Measurements from ENCODE around the gene ARHGAP25. TPM values are rescaled to one million over a fixed set of nuclear protein-coding genes. Genes with fewer than 3 reads are reported as not detected.

ARHGAP25 gene
- polyA plus RNA-seq, 1 donor (not counting 4 experiments of a cell fraction or from before 2014, with no cell fraction given): 25.3 TPM

GRCh38 chr2:68700560-68700959 is 34.1 kb upstream of the ARHGAP25 start:
- TF ChIP-seq EZH2 (IDR thresholded peaks at IDR 0.05; ENCODE audit: low read length): no peak
- TF ChIP-seq, protein P1, sequence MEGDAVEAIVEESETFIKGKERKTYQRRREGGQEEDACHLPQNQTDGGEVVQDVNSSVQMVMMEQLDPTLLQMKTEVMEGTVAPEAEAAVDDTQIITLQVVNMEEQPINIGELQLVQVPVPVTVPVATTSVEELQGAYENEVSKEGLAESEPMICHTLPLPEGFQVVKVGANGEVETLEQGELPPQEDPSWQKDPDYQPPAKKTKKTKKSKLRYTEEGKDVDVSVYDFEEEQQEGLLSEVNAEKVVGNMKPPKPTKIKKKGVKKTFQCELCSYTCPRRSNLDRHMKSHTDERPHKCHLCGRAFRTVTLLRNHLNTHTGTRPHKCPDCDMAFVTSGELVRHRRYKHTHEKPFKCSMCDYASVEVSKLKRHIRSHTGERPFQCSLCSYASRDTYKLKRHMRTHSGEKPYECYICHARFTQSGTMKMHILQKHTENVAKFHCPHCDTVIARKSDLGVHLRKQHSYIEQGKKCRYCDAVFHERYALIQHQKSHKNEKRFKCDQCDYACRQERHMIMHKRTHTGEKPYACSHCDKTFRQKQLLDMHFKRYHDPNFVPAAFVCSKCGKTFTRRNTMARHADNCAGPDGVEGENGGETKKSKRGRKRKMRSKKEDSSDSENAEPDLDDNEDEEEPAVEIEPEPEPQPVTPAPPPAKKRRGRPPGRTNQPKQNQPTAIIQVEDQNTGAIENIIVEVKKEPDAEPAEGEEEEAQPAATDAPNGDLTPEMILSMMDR (optimal IDR thresholded peaks at IDR 0.05 in 1 of 3, IDR thresholded peaks at IDR 0.05 in 1 of 3, conservative IDR thresholded peaks at IDR 0.05 in 1 of 3; ENCODE audit: extremely low read depth in 1 of 3, insufficient read depth in 2 of 3, low read length in 3 of 3): no peak
- H2AFZ ChIP-seq (ENCODE audit: control insufficient read depth, low read length): no peak overlapping the region
- no peaks in the 10 kb centered on the region for H3K4me1 ChIP-seq (ENCODE audit: control insufficient read depth, extremely low read depth, insufficient read depth, low read length)
- DNase-seq (ENCODE audit: low read depth, low spot score): no peak
- no peak overlapping the region for H3K4me3 ChIP-seq (ENCODE audit: control insufficient read depth in 2 of 3, extremely low read depth in 1 of 3, insufficient read depth in 2 of 3, low read depth in 1 of 3, low read length in 3 of 3)
- H3K9me1 ChIP-seq (ENCODE audit: control insufficient read depth, extremely low read depth, insufficient read depth, low read length): no peaks in the 10 kb centered on the region
- no peak overlapping the region for H3K9ac ChIP-seq (ENCODE audit: control insufficient read depth, extremely low read depth, insufficient read depth, low read length)
- H3K36me3 ChIP-seq (ENCODE audit: control insufficient read depth in 2 of 2, extremely low read depth in 1 of 2, insufficient read depth in 2 of 2, low read length in 2 of 2): no peaks in the 10 kb centered on the region
- no peak for FAIRE-seq
- H3K79me2 ChIP-seq (ENCODE audit: control insufficient read depth, insufficient read depth, low read length): no peaks in the 10 kb centered on the region
- no peaks in the 10 kb centered on the region for H3K27me3 ChIP-seq (ENCODE audit: control insufficient read depth, extremely low read depth, insufficient read depth, low read length)
- H3K9me3 ChIP-seq (ENCODE audit: control insufficient read depth, low read depth, low read length): no peaks in the 10 kb centered on the region
- H3K4me2 ChIP-seq (ENCODE audit: control insufficient read depth, extremely low read depth, insufficient read depth, low read depth, low read length): no peak overlapping the region
- dilution Hi-C loops (cut with MboI; ENCODE audit: extremely low pct_ligation_motif_present, low sequenced_read_pairs): no loop called here
- H3K27ac ChIP-seq (ENCODE audit: control insufficient read depth, insufficient read depth, low read length): no peak overlapping the region
- H4K20me1 ChIP-seq (ENCODE audit: control insufficient read depth, extremely low read depth, insufficient read depth, low read length): no peaks in the 10 kb centered on the region

DNA sequence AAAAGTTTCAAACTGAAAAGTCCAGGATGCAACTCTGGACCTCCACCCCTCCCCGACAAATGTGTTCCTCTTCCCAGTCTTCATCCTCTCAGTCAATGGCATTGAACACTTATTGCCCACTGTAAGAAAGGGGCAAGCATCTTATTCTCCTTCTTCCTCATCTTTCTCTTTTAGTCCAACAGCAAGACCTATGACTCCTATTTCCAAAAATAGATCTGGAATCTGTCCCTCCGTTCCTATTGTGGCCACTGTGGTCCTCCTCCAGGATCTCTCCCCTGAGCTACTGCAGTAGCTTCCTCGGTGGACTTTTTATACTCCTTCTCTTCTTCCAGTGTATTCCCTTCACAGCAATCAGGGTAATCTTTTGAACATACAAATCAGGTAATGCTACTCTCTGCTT is 28.0 kb upstream of the ARHGAP25 start:
- no peak for FAIRE-seq
- no peaks in the 10 kb centered on the region for H3K9me1 ChIP-seq (ENCODE audit: control insufficient read depth, extremely low read depth, insufficient read depth, low read length)
- no peak overlapping the region for H3K4me3 ChIP-seq (ENCODE audit: control insufficient read depth in 2 of 3, extremely low read depth in 1 of 3, insufficient read depth in 2 of 3, low read depth in 1 of 3, low read length in 3 of 3)
- no peaks in the 10 kb centered on the region for H3K9me3 ChIP-seq (ENCODE audit: control insufficient read depth, low read depth, low read length)
- no peak for DNase-seq (ENCODE audit: low read depth, low spot score)
- no peaks in the 10 kb centered on the region for H4K20me1 ChIP-seq (ENCODE audit: control insufficient read depth, extremely low read depth, insufficient read depth, low read length)
- H3K36me3 ChIP-seq (ENCODE audit: control insufficient read depth in 2 of 2, extremely low read depth in 1 of 2, insufficient read depth in 2 of 2, low read length in 2 of 2): no peaks in the 10 kb centered on the region
- H3K9ac ChIP-seq (ENCODE audit: control insufficient read depth, extremely low read depth, insufficient read depth, low read length): no peak overlapping the region
- H3K79me2 ChIP-seq (ENCODE audit: control insufficient read depth, insufficient read depth, low read length): no peaks in the 10 kb centered on the region
- dilution Hi-C loops (cut with MboI; ENCODE audit: extremely low pct_ligation_motif_present, low sequenced_read_pairs): no loop called here
- H3K4me2 ChIP-seq (ENCODE audit: control insufficient read depth, extremely low read depth, insufficient read depth, low read depth, low read length): no peak overlapping the region
- H3K27me3 ChIP-seq (ENCODE audit: control insufficient read depth, extremely low read depth, insufficient read depth, low read length): no peaks in the 10 kb centered on the region
- no peaks in the 10 kb centered on the region for H3K4me1 ChIP-seq (ENCODE audit: control insufficient read depth, extremely low read depth, insufficient read depth, low read length)
- TF ChIP-seq EZH2 (IDR thresholded peaks at IDR 0.05; ENCODE audit: low read length): no peak
- TF ChIP-seq, protein P1 (optimal IDR thresholded peaks at IDR 0.05 in 1 of 3, IDR thresholded peaks at IDR 0.05 in 1 of 3, conservative IDR thresholded peaks at IDR 0.05 in 1 of 3; ENCODE audit: extremely low read depth in 1 of 3, insufficient read depth in 2 of 3, low read length in 3 of 3): no peak
- no peak overlapping the region for H3K27ac ChIP-seq (ENCODE audit: control insufficient read depth, insufficient read depth, low read length)
- no peak overlapping the region for H2AFZ ChIP-seq (ENCODE audit: control insufficient read depth, low read length)

Measured in keratinocyte (primary cell).